Measurements from ENCODE around the gene RBFOX2.

DNA sequence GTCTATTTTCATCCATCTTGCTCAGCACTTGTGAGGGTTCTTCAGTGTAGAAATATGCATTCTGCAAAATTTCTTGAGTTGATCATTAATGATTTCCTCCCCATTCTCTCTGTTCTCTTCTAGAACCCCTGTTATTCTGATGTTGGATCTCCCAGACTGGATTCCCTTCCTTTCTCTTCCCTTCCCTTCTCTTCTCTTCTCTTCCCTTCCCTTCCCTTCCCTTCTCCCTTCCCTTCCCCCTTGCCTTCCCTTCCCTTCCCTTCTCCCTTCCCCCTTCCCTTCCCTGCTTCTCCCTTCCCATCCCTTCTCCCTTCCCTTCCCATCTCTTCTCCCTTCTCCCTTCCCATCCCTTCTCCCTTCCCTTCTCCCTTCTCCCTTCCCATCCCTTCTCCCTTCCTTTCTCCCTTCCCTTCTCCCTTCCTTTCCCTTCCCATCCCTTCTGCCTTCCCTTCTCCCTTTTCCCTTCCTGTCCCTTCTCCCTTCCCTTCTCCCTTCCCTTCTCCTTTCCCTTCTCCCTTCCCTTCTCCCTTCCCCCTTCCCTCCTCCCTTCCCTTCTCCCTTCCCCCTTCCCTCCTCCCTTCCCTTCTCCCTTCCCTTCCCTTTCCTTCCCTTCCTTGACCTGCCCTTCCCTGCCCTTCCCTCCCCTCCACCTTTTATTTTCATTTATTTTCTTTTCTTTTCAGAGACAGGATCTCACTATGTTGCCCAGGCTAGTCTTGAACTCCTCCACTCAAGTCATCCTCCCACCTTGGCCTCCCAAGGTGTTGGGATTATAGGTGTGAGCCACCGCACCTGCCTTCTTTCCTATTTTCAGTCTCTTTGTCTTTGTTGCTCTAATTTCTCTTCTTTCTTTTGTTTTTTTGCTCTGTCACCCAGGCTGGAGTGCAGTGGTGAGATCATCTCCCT, 24.9 kb upstream of the RBFOX2 start:
- no peak for TF ChIP-seq EZH2 (IDR thresholded peaks at IDR 0.05; ENCODE audit: borderline replicate concordance, low read length)
- TF ChIP-seq, protein P1, sequence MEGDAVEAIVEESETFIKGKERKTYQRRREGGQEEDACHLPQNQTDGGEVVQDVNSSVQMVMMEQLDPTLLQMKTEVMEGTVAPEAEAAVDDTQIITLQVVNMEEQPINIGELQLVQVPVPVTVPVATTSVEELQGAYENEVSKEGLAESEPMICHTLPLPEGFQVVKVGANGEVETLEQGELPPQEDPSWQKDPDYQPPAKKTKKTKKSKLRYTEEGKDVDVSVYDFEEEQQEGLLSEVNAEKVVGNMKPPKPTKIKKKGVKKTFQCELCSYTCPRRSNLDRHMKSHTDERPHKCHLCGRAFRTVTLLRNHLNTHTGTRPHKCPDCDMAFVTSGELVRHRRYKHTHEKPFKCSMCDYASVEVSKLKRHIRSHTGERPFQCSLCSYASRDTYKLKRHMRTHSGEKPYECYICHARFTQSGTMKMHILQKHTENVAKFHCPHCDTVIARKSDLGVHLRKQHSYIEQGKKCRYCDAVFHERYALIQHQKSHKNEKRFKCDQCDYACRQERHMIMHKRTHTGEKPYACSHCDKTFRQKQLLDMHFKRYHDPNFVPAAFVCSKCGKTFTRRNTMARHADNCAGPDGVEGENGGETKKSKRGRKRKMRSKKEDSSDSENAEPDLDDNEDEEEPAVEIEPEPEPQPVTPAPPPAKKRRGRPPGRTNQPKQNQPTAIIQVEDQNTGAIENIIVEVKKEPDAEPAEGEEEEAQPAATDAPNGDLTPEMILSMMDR (conservative IDR thresholded peaks at IDR 0.05 in 1 of 2, IDR thresholded peaks at IDR 0.05 in 1 of 2; ENCODE audit: extremely low read depth in 1 of 2, insufficient read depth in 1 of 2, low read depth in 1 of 2, low read length in 2 of 2) = no peak
